Stomach (tissue), 9 donors: Measurements from ENCODE around the gene RPRD2. TPM values are rescaled to one million over a fixed set of nuclear protein-coding genes. Genes with fewer than 3 reads are reported as not detected.

ENCODE experiments used
- DNase-seq, 2 donors: peaks; one replicate each; pipeline versions ENCODE4 v3.0.0 to v3.0.0-alpha.2; 2013 to 2019
- H3K27ac ChIP-seq, 5 donors: fragments of 200-600 bp in 4 of 5; sonication (generic) in 4 of 5; one replicate each; pipeline ENCODE4 v1.5.1; 2013 to 2019; ENCODE audit warnings: mild to moderate bottlenecking in 1 of 5, moderate library complexity in 1 of 5
- H3K27me3 ChIP-seq, 3 donors: fragments of 200-600 bp; sonication (generic); one replicate each; pipeline ENCODE4 v1.5.1; 2017 to 2019; ENCODE audit warnings: mixed run types in 1 of 3
- H3K36me3 ChIP-seq, 4 donors: fragments of 200-600 bp; sonication (generic); 1 replicate in 3 of 4; 2 replicates in 1 of 4; pipeline ENCODE4 v1.5.1; 2016 to 2019
- H3K4me1 ChIP-seq, 4 donors: fragments of 200-600 bp; sonication (generic); one replicate each; pipeline ENCODE4 v1.5.1; 2016 to 2019
- H3K4me3 ChIP-seq, 4 donors: fragments of 200-600 bp; sonication (generic) in 3 of 4; one replicate each; pipeline ENCODE4 v1.5.1; 2016 to 2019; ENCODE audit warnings: mild to moderate bottlenecking in 1 of 4
- H3K9me3 ChIP-seq, 4 donors: fragments of 200-600 bp; sonication (generic); one replicate each; pipeline ENCODE4 v1.5.1; 2016 to 2019
- EP300 ChIP-seq: sonication (generic); formaldehyde crosslinking; IDR thresholded peaks from one replicate; pipeline ENCODE4 v1.6.1; 2017; ENCODE audit warnings: antibody characterized with exemption
- POLR2A ChIP-seq, 4 donors: fragments of 450-650 bp; IDR thresholded peaks; one replicate each; pipeline ENCODE4 v1.6.1; 2016; ENCODE audit warnings: antibody characterized with exemption in 4 of 4, control low read depth in 2 of 4, mild to moderate bottlenecking in 1 of 4, moderate library complexity in 1 of 4
- POLR2AphosphoS5 ChIP-seq, 3 donors: sonication (generic); formaldehyde crosslinking; IDR thresholded peaks; one replicate each; pipeline ENCODE4 v1.6.1; 2016; ENCODE audit warnings: antibody characterized with exemption in 3 of 3
- WGBS, 5 donors: extraction: QIAGEN DNeasy Blood & Tissue Kit in 3 of 5; methylation state at CpG; one replicate each; pipeline versions ENCODE4 v1.1.5 to v1.1.7; 2013 to 2018; 5-methylcytosine and 5-hydroxymethylcytosine counted together
- intact Hi-C: fragments of 100-400 bp; cut with DNase I; formaldehyde crosslinking; loops from one replicate; pipeline ENCODE4 v1.15.1; 2023; ENCODE audit warnings: low total_unique reads
- polyA plus RNA-seq, 3 donors: library from polyadenylated mRNA; stranded (reverse); fragments of 200-250 nt; gene quantifications; one replicate each; pipeline ENCODE4 v1.2.3, GENCODE V29; 2013
- total RNA-seq, 5 donors: library from RNA; depleted of rRNA; stranded (reverse); fragments of >200 nt; gene quantifications; one replicate each; pipeline versions ENCODE4 v1.1.0 to v1.2.3, GENCODE V29; 2014 to 2016
- TF ChIP-seq, protein P1 (sequence below), 7 experiments: fragments of 450-650 bp in 4 of 7; fragments of 200-600 bp in 3 of 7; sonication (generic) in 3 of 7; IDR thresholded peaks; one replicate each; pipeline ENCODE4 v1.5.1; 2016 to 2019; ENCODE audit warnings: antibody characterized with exemption in 7 of 7, control low read depth in 2 of 7, mild to moderate bottlenecking in 1 of 7
- donor health status: healthy with polysubstance abuse.
- donor health status: Bipolar disorder and iron deficiency.
- donor health status: healthy.

RPRD2 gene
- total and polyA plus RNA-seq, 8 donors, result 4.5 to 41.4 (median 12.3) TPM

DNA sequence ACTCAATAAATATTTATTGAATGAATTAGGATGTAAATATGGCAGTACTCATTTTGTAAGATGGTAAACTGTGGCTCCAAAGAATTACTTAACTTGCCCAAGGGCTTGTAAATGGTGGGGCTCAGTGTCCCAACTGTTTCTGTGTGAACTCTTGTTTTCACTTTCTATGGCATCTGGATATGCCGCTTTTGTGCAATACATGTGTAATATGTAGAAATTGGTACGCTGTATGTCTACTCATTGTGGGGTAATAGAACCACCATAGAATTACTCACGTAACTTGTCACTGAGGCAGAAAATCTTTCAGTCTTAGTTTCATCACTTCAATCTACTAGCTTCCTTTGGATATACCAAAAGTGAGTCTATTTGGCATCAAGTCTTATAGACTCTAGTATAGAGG is 41.6 kb upstream of the RPRD2 start:
- H3K4me1 ChIP-seq, result peaks cover 8 to 32% (median 19%) of the 10 kb centered on the region in 4 donors
- peak overlapping the region in 3 of 5 donors; percentile 87 to 91 (median 90) for H3K27ac ChIP-seq
- H3K9me3 ChIP-seq, result no peaks in the 10 kb centered on the region
- TF ChIP-seq POLR2A (IDR thresholded peaks at IDR 0.05), result no peak
- no peak for TF ChIP-seq EP300
- TF ChIP-seq POLR2AphosphoS5 (IDR thresholded peaks at IDR 0.05), result no peak
- TF ChIP-seq, protein P1, sequence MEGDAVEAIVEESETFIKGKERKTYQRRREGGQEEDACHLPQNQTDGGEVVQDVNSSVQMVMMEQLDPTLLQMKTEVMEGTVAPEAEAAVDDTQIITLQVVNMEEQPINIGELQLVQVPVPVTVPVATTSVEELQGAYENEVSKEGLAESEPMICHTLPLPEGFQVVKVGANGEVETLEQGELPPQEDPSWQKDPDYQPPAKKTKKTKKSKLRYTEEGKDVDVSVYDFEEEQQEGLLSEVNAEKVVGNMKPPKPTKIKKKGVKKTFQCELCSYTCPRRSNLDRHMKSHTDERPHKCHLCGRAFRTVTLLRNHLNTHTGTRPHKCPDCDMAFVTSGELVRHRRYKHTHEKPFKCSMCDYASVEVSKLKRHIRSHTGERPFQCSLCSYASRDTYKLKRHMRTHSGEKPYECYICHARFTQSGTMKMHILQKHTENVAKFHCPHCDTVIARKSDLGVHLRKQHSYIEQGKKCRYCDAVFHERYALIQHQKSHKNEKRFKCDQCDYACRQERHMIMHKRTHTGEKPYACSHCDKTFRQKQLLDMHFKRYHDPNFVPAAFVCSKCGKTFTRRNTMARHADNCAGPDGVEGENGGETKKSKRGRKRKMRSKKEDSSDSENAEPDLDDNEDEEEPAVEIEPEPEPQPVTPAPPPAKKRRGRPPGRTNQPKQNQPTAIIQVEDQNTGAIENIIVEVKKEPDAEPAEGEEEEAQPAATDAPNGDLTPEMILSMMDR (IDR thresholded peaks at IDR 0.05), result no peak
- DNase-seq, result no peak
- peaks cover 23 to 37% (median 33%) of the 10 kb centered on the region in 4 donors for H3K36me3 ChIP-seq
- 77 to 91% (median 78%) methylated on average over 3 of the region's 3 CpGs for WGBS, 5 donors
- intact Hi-C loops, result no loop called here
- peak overlapping the region; percentile 74 to 89 (median 85) for H3K4me3 ChIP-seq
- no peaks in the 10 kb centered on the region for H3K27me3 ChIP-seq

DNA sequence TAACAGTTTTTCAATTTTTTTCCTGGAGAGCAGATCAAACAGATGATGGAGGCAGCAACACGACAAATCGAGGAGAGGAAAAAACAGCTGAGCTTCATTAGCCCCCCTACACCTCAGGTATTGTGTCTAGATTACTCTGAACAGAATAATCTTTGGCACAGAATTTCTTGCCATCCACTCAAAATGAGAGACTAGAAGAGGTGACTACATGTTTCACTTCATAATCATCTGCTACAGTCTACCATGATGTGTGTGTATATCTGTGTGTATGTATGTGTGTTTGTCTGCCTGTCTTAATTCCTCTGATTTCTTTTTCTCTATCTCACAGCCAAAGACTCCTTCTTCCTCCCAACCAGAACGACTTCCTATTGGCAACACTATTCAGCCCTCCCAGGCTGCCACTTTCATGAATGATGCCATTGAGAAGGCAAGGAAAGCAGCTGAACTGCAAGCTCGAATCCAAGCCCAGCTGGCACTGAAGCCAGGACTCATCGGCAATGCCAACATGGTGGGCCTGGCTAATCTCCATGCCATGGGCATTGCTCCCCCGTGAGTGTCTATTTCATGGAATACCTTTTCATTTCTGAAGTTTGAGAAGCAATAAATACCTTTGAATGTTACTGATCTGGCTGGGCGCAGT is 31.2 kb upstream of the RPRD2 start:
- intact Hi-C loops, result no loop called here
- Histone ChIP-seq H3K36me3 (peaks cover 94 to 100% (median 100%) of the 10 kb centered on the region in 4 donors), H3K9me3 (no peaks in the 10 kb centered on the region), H3K27me3 (no peaks in the 10 kb centered on the region), H3K4me1 (no peaks in the 10 kb centered on the region), H3K27ac (no peak overlapping the region), H3K4me3 (no peak overlapping the region)
- no peak for TF ChIP-seq POLR2AphosphoS5 (IDR thresholded peaks at IDR 0.05)
- TF ChIP-seq EP300, result no peak
- TF ChIP-seq, protein P1 (IDR thresholded peaks at IDR 0.05), result no peak
- TF ChIP-seq POLR2A (IDR thresholded peaks at IDR 0.05), result no peak
- WGBS, 5 donors, result 90 to 97% (median 92%) methylated on average over 7 of the region's 7 CpGs
- DNase-seq, result no peak

DNA sequence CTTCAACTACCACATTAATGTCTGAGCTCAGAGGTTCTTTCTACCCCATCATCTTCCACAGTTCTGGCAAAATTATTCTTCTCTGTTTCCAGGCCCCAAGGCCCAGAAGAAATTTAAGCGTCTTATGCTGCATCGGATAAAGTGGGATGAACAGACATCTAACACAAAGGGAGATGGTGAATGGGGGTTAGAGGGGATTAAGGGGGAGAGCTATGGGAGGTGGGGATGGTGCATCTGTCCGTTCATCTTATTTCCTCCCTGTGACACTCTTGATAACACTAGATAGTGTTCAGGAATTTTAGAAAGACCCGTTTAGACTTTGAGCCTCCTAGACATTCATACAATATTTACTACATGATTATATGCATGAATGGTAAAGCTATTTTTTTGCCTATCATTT is 17.6 kb upstream of the RPRD2 start:
- DNase-seq, result no peak
- peaks cover 58 to 100% (median 99%) of the 10 kb centered on the region in 4 donors for H3K36me3 ChIP-seq
- WGBS, 5 donors, result 85 to 91% (median 87%) methylated on average over 4 of the region's 4 CpGs
- no peaks in the 10 kb centered on the region for H3K27me3 ChIP-seq
- intact Hi-C loops, result no loop called here
- H3K9me3 ChIP-seq, result no peaks in the 10 kb centered on the region
- H3K27ac ChIP-seq, result no peak overlapping the region
- no peaks in the 10 kb centered on the region for H3K4me1 ChIP-seq
- TF ChIP-seq EP300 (no peak), POLR2AphosphoS5 (IDR thresholded peaks at IDR 0.05) (no peak), POLR2A (IDR thresholded peaks at IDR 0.05) (no peak)
- TF ChIP-seq, protein P1 (IDR thresholded peaks at IDR 0.05), result no peak
- H3K4me3 ChIP-seq, result no peak overlapping the region

DNA sequence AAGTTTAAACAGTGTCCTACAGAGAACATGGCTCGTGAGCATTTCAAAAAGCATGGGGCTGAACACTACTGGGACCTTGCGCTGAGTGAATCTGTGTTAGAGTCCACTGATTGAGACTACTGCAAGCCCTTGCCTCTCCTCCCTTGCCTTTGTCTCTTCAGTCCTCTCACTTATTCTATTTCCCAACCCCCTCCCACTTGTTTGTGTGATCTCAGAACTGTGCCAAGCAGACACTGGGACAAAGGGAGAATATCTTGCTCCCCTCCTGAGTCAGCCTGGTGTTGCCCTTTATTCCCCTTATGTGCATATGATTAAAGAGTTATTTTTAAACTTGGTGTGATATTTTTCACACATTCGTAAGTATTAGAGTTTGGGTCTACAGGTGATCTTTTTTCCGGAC is 11.1 kb upstream of the RPRD2 start:
- Histone ChIP-seq H3K36me3 (peaks cover 32 to 94% (median 90%) of the 10 kb centered on the region in 4 donors), H3K4me3 (no peak overlapping the region), H3K27ac (no peak overlapping the region), H3K9me3 (no peaks in the 10 kb centered on the region), H3K27me3 (no peaks in the 10 kb centered on the region), H3K4me1 (no peaks in the 10 kb centered on the region)
- 91 to 96% (median 93%) methylated on average over 4 of the region's 4 CpGs for WGBS, 5 donors
- TF ChIP-seq, protein P1 (IDR thresholded peaks at IDR 0.05), result no peak
- TF ChIP-seq POLR2AphosphoS5 (IDR thresholded peaks at IDR 0.05) (no peak), EP300 (no peak), POLR2A (IDR thresholded peaks at IDR 0.05) (no peak)
- DNase-seq, result no peak
- intact Hi-C loops, result no loop called here
